ENCODE results near the gene DBX1.
A peak's percentile ranks its signal among the peaks of the same experiment; 100 is the strongest.
"Not testable (repeated sequence)": the region's sequence is repeated elsewhere in the genome, so short reads cannot be mapped to it uniquely, and the experiment has no call there.

Gene DBX1

DNA sequence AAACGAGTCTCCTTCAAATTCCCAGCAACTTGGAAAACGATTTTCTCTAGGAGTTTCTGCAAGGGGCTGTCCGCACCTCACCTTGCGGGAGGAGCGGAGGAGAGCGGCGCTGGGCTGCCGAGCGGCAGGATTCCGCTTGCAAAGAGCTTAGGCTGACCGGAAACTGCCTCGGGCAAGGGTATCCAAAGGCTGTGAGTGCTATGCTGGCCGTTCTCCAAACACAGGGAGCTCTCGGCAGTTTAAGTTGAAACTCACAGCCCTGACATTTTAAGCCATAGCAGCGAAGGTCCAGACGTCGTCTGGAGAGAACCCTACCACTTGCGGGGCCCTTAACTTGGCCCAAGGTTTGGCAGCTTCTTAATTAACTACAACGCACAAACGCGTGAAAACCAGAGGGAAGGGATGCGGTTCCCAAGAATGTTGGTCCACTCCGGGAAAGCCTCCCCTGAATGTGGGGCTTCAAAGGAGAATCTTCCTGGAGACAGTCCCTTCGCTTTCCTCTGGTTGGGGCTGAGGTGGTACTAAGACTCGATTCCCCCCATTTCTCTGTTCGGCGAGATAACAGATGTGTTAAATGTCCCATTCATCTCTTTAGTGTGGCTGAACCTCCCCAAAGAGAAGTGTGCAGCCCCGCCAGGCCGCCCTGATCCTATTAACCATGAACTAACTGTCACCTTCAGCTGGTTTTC lies 1.1 kb upstream of the DBX1 start:
- DNase-seq: no peak

DNA sequence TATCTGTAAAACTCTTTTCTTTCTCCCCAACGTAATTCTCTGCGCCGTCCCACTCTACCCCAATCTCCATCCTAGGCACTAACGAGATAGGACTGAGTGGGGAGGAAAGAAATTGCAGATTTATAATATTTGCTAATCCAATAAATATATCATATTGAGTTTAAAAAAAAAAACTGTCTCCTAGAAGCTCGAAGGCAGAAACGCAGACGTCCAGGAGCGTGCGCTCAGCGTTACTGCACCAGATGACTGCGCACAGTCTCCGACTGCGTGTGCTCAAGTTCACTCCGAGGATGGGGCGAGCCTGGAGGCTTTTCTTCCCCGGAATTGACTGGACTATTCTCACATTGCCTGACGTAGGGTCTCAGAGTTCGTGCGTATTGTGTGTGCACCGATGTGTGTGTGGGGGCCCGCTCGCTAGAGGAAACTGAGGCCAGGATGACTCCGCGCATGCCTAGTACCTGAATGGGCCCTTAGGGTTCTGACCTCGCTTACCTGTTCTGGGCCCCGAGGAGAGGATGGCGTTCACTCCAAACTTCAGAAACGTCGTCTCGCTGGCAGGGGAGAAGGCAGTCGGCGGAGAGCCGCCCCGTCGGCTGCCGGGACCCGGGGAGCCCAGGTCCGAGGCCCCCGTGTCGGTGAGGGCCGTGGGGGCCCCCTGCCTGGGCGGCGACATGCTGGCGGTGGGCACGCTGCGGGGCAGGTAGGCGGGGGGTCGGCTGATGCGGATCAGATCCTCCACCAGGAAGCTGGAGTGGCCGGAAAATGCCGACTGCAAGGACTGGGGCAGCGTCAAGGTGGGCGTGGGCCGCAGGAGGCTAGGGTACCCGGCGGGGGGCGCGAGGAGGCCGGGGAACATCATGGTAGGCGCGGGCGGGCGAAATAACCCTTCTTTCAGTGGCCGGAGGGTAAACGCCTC lies 551 bp downstream of the DBX1 start:
- DNase-seq: no peak

DNA sequence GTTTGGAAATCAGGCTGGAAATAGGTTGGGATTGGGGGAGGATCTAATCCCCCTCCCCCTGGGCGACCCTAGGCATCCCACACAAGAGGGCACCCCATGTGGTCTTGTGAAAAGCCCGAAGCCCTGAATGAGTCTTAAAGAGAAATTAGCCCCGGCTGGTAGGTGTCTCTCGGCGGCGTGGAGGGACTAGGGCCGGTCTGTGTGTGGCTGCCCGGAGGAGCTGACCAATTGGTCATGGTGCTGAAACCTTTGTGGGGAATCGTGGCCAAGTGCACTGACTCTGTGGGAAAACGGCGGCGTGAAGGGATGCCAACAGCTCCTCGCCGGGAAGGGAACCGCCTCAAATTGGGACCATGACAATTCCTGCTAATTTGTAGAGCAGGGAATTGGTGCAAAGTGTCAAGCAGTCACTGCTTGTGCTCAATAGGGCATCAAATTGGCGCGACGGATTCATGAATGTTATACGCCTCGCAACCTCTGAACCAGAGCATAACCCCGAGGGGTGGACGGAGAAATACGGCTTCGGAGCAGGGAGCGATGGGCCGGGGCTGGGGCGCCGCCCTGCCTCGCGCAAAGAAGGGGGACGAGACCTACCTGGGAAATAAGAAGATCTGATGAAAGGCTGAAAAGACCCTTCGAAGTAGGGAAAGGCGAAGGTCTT lies 1.5 kb downstream of the DBX1 start:
- peak; percentile 61 for DNase-seq

DNA sequence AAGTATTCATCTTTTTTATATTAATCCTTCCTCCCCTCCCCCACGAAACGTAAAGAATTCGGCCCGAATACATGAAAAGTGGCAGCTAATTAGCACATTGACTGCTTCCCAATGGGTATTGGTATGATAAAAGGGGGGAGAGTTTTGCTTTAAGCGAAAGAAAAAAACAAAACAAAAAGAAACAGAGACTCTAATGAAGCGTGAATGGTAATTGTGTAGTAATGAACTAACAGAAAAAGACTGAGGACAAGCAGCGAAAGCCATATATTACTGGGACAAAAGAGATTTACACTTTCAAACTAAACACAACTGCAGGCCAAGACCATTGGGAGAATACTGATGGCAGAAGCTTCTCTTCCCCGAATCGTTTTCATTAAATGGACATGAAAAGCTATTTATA lies 2.5 kb downstream of the DBX1 start:
- DNase-seq: no peak

DNA sequence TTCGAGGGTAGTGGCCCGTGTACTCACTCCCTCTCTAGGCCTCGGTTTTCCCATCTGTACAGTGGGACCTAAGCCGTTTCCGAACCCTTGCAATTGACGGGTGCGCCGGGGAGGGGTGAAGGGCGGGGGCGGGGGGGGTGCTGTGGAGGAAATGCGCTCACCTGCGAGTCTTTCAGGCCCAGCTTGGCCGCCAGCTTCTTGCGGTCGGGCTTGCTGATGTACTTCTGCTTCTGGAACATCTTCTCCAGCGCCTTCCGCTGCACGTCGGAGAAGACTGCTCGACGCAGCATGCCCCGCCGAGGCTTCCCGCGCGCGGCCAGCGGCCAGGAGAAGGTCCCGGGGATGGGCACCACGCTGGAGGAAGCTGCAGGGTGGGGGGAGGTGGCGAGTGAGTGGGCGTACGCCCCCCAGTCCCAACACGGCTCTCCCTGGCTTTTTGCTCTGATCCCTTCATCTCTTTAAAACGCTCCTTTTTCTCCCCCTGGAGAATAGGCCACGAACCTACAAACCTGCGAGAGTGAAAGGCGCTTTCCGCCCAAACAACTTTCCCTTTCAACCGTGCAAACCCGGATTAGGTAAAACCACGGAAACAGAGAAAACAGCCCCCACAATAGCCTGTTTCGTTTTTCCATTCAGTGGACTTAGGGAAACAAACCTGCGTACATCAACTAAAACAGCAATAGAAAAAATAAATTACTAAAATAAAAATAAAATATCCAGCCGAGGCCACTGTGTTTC lies 3.2 kb downstream of the DBX1 start:
- no peak for DNase-seq

DNA sequence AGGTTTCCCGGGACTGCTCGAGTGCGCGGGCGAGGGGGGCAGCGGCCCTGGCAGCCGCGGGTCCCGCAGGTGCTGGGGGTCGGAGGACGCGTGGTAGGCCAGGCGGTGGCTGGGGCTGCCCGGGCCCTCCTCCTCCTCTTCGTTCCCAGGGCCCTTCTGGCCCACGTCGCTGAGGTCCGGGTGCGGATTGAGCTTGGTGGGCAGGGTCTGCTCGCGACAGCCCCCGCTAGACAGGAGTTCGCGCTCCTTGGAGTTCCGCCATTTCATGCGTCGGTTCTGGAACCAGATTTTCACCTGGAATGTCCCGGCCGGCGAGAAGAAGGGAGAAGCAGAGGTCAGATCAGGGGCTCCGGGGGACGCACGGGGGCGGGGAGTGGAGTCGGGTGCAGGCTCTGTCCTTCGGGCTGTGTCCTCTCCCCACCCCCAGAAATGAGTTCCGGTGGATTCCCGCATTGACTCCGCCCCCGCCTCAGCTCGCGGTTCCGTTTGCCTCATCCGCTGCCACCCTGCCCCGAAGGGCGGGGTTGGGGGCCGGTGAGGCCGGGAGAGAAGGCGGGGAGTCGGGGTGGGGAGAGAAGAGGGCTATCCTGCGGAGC lies 3.9 kb downstream of the DBX1 start:
- no peak for DNase-seq

DNA sequence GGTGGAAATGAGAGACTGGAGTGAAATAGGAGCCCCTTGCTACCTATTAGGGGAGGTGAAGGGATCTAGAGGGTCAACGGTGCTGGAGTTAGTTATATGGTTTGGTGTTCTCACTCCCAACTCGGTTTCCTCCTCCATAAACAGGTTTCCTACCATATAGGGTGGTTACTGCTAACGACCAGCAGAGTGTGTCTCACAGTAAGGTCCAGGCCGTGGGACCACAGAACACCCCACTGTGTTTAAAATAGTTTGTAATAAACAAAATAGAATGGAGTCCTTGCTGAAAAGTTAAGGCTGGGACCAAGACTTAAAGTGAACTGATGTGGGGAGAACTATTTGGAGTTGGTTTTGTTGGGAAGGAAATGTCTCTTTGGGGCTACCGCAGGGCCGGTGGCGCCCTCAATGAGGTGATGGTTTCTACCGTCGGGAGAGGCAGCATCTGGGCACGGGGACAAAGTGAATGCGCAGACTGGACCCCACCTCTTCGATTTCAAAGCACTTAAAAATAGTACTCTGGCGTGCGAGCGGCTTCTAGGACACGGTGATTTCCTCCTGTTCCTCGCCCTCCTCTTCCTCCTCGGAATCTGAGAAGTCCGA lies 4.5 kb downstream of the DBX1 start:
- no peak for DNase-seq

DNA sequence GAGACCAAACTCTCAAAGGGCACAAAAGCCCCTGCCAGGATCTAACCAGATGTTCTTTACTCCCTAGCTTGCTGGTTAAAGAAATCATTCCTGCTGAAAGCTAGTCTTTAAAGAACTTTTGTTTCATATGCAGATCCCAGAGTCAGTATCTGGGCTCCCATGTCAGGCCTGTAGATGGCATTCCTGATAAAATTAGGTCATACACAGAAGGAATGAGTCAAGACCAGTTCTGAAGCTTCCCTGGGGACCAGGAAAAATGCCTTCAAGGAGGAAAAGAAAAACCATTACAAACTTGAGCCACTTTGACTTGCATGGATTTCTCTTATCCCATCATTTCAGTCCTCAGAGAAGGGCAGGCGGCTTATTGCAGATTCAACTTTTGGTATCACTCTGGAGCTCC lies 5.9 kb downstream of the DBX1 start:
- DNase-seq: peak; percentile 71

DNA sequence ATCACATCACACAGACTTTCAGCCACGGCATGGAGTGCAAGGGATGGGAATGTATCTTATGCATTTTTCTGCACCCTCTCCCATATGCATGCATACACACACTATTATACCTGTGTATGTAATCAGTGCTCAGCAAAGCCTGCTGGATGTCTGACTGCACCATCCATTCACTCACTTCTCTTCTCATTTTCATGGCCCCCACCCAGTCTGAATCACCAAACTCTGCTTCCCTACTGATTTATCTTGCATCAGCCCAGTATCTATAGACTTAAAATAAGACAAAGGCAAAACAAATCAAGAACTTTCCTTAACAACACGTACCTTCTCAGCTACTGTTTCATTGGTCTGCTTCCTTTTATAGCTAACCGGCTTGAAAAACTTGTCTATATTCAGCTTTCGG lies 21.6 kb downstream of the DBX1 start:
- DNase-seq: no peak

DNA sequence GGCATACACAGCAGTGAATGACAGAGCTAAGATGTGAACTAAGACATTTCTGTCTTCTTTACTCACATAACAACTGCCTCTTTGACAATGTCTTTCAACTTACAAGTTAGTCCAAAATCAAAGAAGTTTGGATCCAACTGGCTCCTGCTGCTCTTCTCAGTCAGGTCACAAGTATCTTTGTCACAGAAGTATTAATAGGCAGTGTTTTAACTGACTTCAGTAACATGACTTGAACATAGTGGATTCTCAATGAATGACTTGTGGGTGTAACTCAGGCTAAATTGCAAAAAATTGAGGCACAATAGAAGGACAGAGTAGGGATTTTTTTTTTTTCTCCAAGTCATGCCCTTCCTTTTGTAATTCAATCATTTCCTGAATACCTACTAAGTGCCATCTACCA lies 22.6 kb downstream of the DBX1 start:
- no peak for DNase-seq

DNA sequence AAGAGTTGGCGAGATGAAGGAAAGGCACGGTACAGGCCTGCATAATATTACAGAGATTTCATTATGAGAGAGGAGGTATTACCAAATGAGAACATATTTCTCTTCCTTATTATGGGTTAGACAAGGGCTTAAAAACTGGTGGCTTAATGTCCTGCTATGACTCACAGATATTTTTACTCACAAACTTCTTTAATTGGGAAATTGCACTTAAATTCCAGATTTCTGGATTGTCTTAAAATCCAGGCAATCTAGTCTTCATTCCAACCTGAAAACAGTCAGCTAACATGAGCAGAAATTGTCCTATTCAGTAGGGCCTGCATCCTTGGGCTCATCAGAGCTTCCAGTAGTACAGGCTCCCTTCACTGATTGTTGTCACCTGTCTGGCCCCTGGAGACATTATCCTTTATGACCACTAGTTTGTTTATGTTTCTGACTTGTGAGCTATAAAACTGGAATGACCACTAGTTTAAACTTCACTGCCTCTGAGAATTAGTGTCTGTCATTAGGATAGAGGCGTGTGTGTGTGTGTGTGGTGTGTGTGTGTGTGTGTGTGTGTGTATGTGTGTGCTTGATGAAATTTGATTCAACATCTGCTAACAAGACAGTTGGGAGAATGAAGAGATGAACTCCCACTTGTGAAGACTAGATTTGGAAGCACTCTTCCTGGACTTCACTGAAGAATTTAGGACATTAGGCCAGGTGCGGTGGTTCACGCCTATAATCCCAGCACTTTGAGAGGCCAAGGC lies 25.1 kb downstream of the DBX1 start:
- DNase-seq: no peak

DNA sequence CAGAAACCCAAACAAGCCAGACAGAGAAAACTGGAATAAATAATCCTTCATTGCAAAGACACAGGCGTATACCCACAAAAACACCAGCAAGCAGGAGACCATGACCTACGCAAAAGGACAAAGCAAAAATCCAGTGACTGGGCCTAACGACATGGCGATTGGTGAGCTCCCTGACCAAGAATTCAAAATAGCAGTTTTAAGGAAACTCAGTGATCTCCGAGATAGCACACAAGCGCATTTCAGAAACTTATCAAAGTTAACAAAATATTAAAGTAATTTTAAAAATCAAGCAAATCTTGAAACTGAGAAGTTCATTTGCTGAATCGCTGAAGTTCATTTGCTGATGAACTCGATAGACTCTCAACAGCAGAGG lies 27.6 kb downstream of the DBX1 start:
- DNase-seq: no peak

DNA sequence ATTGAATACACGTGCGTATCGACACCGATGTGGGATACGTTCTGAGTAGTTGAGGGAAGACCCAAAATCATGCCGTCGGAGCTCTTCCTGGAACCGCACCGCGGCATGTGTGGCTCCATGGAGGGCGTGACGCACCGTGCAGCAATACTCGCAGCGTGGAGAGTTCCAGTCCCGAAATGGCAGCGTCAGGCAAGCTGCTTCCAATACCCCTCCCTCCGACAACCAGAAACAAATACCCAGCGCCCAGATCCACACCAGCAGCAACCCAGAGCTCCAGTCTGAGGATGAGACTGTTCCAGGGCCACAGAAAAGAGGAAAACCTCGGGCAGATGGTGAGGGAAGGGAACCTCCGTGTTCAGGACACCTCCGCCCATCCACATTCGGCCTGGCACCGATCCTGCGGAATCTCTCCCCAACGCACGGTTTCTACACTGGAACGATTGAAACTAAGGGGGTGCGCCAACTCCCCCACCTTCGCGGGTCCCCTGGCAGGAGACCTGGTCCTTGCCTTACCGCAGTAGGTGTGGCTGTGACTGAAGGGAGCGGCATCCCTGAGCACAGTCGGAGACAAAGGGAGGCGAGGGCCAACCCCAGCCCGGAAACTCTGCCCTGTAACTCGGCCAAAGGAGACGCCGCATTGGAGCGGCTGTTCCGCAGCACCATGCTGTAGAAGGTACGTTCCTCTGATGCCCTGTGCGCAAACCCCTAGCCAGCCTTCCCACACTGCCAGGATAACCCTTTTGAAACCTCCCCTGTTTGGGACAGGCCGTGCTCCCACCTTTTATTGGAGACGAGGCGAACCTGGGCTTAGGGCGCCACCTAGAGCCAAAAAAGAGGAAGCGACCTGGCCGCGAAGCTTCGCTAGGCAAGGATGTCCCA lies 28.2 kb downstream of the DBX1 start:
- peak; percentile 71 for DNase-seq

DNA sequence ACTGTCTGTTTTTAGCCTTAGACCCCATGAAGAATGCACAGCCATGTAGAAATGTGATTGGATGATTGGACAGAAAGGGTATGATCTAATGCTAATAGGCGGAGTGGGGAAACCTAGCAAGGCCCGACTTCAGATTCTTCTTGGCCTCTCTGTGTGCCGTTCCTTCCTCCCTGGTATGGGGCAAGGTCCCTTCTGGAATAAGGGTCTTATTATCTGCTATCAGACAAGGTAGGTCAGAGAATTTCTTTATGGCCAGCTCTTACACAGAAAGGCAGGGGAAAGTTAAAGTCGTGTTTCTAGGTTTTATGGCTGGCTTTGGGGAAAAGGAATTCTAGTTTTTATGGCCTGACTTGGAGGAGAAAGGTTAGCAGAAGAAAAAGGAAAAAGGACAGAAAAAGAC lies 30.6 kb downstream of the DBX1 start:
- no peak for DNase-seq

DNA sequence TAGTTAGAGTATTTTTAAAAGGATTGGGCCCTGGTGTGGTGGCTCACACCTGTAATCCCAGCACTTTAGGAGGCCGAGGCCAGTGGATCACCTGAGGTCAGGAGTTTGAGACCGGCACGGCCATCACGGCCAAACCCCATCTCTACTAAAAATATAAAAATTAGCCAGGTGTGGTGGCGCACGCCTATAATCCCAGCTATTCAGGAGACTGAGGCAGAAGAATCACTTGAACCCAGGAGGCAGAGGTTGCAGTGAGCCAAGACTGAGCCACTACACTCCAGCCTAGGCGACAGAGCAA lies 31.8 kb downstream of the DBX1 start:
- DNase-seq: not testable (repeated sequence)

DNA sequence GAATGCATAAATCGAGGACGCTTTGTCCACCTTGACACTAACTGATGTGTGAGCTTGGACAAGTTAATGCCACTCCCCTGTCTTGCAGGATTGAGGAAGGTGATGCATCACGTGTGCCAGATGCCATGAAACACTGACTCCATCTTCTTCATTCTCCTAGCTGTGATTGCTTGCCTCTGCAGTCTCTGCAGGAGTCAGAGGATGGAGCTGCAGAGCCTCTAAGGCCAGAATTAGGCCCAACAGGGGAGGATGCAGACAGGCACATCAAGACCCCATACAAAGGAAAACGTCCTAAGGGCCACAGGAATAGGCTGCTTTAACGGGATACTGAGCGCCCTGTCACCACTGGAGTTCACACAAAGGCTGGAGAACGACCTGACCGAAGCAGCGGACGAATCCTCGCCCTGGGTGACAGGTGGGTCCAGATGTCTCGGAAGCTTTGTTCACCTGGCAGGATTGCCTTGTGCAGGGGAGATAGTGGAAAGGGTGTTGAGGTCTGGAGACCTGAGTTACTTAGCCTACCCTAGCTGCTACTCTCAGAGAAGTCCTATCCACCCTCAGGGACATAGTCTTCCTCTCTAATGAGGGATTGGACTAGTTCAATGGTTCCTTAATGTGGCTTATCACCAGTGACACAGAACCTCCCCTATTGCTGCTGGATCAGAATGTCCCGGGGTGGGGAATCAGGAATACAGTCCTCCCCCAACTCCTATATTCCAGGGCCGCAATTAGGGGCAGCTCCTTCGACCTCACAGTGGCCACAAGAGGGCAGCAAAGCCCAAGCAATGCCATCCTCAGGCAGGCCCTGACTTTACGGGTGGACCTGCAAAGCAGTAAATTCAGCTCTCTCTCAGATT lies 32.4 kb downstream of the DBX1 start:
- DNase-seq: peak; percentile 65

DNA sequence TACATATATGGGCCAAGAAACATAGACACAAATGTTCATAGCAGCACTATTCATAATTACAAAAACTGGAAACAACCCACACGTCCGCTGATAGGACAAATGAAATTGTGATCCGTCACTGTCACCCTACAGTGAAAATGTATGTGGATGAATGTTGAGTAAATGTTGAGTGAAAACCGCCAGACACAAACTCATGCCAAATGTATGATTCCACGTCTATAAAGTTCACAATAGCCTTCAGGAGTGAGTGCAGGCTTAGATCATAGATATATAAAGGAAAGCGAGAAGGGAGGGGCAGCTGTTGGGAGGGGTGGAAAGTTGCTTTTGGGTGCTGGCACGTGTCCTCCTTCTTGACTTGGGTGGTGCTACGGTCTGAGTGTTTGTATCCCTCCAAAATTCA lies 33.6 kb downstream of the DBX1 start:
- peak; percentile 45 for DNase-seq

DNA sequence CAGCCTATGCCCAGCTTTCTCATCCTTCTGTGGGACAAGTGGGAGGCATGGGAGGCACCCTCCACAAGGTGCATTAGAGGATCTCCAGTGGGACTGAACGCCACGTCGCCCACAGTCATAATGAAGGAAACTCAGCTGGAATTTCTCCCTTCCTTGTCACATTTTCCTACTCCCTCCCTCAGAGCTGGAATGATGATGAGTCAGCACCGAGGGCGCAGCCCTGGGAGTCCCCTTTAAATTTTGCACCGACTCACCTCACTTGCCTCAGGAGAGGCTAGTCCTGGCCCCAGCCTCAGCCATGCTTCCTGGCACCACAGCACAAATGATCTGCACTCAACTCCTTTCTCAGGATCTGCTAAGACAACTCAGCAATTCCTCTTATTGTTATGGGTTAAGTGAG lies 34.3 kb downstream of the DBX1 start:
- peak; percentile 79 for DNase-seq

DNA sequence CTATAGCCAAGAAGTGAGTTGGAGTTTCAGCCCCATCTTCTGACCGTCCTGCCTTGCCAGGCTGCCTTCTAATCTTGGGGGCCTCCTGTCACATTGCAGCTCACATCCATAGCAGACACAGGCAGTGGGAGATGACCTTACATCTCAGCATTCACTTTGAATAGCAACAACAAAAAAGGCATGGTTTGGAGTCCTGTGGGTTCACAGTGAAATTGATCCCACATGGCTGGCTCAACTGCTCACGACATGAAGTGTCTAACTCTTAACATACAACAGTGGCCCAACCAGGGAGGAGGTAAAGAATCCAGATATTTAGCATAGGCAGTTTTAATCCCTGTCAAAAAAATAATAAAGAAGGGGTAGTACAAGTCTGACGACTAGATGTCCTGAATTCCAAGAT lies 38.1 kb downstream of the DBX1 start:
- peak; percentile 53 for DNase-seq

Data from fibroblast of skin of abdomen (primary cell).